HepG2 (cell line): ENCODE data around the gene TMEM131L.

Experiments used
- CTCF ChIP-seq: sonication (generic); formaldehyde crosslinking; IDR thresholded peaks from 2 replicates; pipeline ENCODE4 v1.5.0; 2020; ENCODE audit warnings: mild to moderate bottlenecking, missing genetic modification reagents, moderate library complexity
- REL ChIP-seq: sonication (generic); formaldehyde crosslinking; conservative IDR thresholded peaks from 2 replicates; pipeline ENCODE4 v1.8.0; 2022; ENCODE audit warnings: mild to moderate bottlenecking, missing genetic modification reagents, moderate library complexity
- TF ChIP-seq, protein P1 (sequence below): sonication (generic); formaldehyde crosslinking; IDR thresholded peaks from 2 replicates; pipeline ENCODE4 v1.4.0; 2020; ENCODE audit warnings: missing genetic modification reagents

- TF ChIP-seq CTCF (CRISPR knock-in tag) (no peak), REL (CRISPR knock-in tag) (no peak)
- TF ChIP-seq, protein P1, sequence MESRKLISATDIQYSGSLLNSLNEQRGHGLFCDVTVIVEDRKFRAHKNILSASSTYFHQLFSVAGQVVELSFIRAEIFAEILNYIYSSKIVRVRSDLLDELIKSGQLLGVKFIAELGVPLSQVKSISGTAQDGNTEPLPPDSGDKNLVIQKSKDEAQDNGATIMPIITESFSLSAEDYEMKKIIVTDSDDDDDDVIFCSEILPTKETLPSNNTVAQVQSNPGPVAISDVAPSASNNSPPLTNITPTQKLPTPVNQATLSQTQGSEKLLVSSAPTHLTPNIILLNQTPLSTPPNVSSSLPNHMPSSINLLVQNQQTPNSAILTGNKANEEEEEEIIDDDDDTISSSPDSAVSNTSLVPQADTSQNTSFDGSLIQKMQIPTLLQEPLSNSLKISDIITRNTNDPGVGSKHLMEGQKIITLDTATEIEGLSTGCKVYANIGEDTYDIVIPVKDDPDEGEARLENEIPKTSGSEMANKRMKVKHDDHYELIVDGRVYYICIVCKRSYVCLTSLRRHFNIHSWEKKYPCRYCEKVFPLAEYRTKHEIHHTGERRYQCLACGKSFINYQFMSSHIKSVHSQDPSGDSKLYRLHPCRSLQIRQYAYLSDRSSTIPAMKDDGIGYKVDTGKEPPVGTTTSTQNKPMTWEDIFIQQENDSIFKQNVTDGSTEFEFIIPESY (CRISPR knock-in tag): no peak
These were observed 2.1 kb upstream of the TMEM131L start for GRCh38 chr4:153464068-153464467.
